Renal cortical epithelial cell (primary cell): ENCODE data around the gene PSMB4. TPM values are rescaled to one million over a fixed set of nuclear protein-coding genes. Genes with fewer than 3 reads are reported as not detected.

ENCODE experiments used
- DNase-seq: peaks from one replicate; pipeline ENCODE4 v3.0.0-alpha.2; 2011; ENCODE audit warnings: low read depth
- total RNA-seq: library from RNA; depleted of rRNA; stranded (reverse); fragments of >200 nt; gene quantifications from 2 replicates; pipeline ENCODE4 v1.2.3, GENCODE V29; 2014

The PSMB4 gene
- total RNA-seq, 1 donor from 2014 or later, result 207 TPM

- DNase-seq, result peak; percentile 92
These were observed 44.7 kb downstream of the PSMB4 start for GRCh38 chr1:151443846-151444782.

DNA sequence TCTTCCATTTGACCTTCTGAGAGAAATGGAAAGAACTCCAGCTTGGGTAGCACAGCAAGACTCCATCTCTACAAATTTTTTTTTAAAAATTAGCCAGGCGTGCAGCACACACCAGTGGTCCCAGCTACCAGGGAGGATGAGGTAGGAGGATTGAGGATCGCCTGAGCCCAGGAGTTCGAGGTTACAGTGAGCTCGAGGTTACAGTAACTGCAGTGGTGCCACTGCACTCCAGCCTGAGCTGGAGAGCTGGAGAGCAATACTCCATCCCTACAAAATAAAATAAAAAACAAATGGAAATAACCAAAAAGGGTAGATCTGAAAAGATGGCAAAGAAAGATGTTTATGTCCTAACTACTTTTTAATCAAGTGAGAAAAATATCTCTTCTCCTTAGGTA, 45.4 kb downstream of the PSMB4 start:
- DNase-seq, result no peak

- DNase-seq, result no peak
These were observed 48.3 kb downstream of the PSMB4 start for GRCh38 chr1:151447696-151448095.

Other genes with a start within 250 kb of the PSMB4 start
- gene TNFAIP8L2, start 242.9 kb upstream of the PSMB4 start, total RNA-seq, result not detected in 2 replicates
- 5.8 and 7.5 TPM in 2 replicates for gene LYSMD1, start 233.7 kb upstream of the PSMB4 start, total RNA-seq
- gene SCNM1, start 233.4 kb upstream of the PSMB4 start, total RNA-seq, result 16.8 and 20.0 TPM in 2 replicates
- gene TMOD4, start 223.6 kb upstream of the PSMB4 start, total RNA-seq, result not detected in 2 replicates
- gene VPS72, start 209.4 kb upstream of the PSMB4 start, total RNA-seq, result 75.6 and 82.8 TPM in 2 replicates
- 67.4 and 95.5 TPM in 2 replicates for gene PIP5K1A, start 201.0 kb upstream of the PSMB4 start, total RNA-seq
- gene PSMD4, start 144.8 kb upstream of the PSMB4 start, total RNA-seq, result 181 and 257 TPM in 2 replicates
- 10.1 and 32.3 TPM in 2 replicates for gene ZNF687, start 117.3 kb upstream of the PSMB4 start, total RNA-seq
- 43.4 and 57.0 TPM in 2 replicates for gene PI4KB, start 72.2 kb upstream of the PSMB4 start, total RNA-seq
- 92.2 and 111 TPM in 2 replicates for gene RFX5, start 52.3 kb upstream of the PSMB4 start, total RNA-seq
- gene SELENBP1, start 26.9 kb upstream of the PSMB4 start, total RNA-seq, result 5.0 and 26.8 TPM in 2 replicates
- gene POGZ, start 59.9 kb downstream of the PSMB4 start, total RNA-seq, result 8.2 and 41.7 TPM in 2 replicates
- 6.6 and 13.2 TPM in 2 replicates for gene CGN, start 111.8 kb downstream of the PSMB4 start, total RNA-seq
- gene TUFT1, start 140.7 kb downstream of the PSMB4 start, total RNA-seq, result 54.1 and 118 TPM in 2 replicates
- gene SNX27, start 212.5 kb downstream of the PSMB4 start, total RNA-seq, result 20.3 and 70.1 TPM in 2 replicates